ENCODE measurements around the gene PTPRK.
"Not testable (repeated sequence)": the region's sequence is repeated elsewhere in the genome, so short reads cannot be mapped to it uniquely, and the experiment has no call there.

Gene PTPRK

GRCh38 chr6:128487055-128487454 lies 33.3 kb downstream of the PTPRK start:
- DNase-seq, result no peak

GRCh38 chr6:128486580-128486979 lies 33.8 kb downstream of the PTPRK start:
- not testable (repeated sequence) for DNase-seq

GRCh38 chr6:128483472-128484135 lies 36.8 kb downstream of the PTPRK start:
- DNase-seq, result no peak

- no peak for DNase-seq
Observed at GRCh38 chr6:128482642-128483041, 37.8 kb downstream of the PTPRK start.

- DNase-seq, result no peak
Observed at GRCh38 chr6:128479991-128480390, 40.4 kb downstream of the PTPRK start.

GRCh38 chr6:128479048-128479666 lies 41.2 kb downstream of the PTPRK start:
- DNase-seq, result no peak

- DNase-seq, result no peak
Observed at GRCh38 chr6:128478230-128479047, 42.0 kb downstream of the PTPRK start.

GRCh38 chr6:128474933-128475332 lies 45.5 kb downstream of the PTPRK start:
- no peak for DNase-seq

- no peak for DNase-seq
Observed at GRCh38 chr6:128474481-128474880, 45.9 kb downstream of the PTPRK start.

- no peak for DNase-seq
Observed at GRCh38 chr6:128471907-128472306, 48.5 kb downstream of the PTPRK start.

- DNase-seq, result no peak
Observed at GRCh38 chr6:128465368-128466343, 54.7 kb downstream of the PTPRK start.

- no peak for DNase-seq
Observed at GRCh38 chr6:128464790-128465189, 55.6 kb downstream of the PTPRK start.

- DNase-seq, result no peak
Observed at GRCh38 chr6:128463942-128464341, 56.5 kb downstream of the PTPRK start.

- DNase-seq, result no peak
Observed at GRCh38 chr6:128461501-128461900, 58.9 kb downstream of the PTPRK start.

GRCh38 chr6:128456510-128457230 lies 63.7 kb downstream of the PTPRK start:
- DNase-seq, result no peak

GRCh38 chr6:128455959-128456358 lies 64.4 kb downstream of the PTPRK start:
- no peak for DNase-seq

GRCh38 chr6:128452713-128453112 lies 67.7 kb downstream of the PTPRK start:
- no peak for DNase-seq

- no peak for DNase-seq
Observed at GRCh38 chr6:128446497-128446896, 73.9 kb downstream of the PTPRK start.

GRCh38 chr6:128443553-128443952 lies 76.8 kb downstream of the PTPRK start:
- DNase-seq, result no peak

GRCh38 chr6:128439627-128440026 lies 80.8 kb downstream of the PTPRK start:
- no peak for DNase-seq

GRCh38 chr6:128438393-128438792 lies 82.0 kb downstream of the PTPRK start:
- DNase-seq, result no peak

- DNase-seq, result no peak
Observed at GRCh38 chr6:128437685-128438084, 82.7 kb downstream of the PTPRK start.
